LNCaP clone FGC (cell line): ENCODE data around the gene AQP11.
"Not testable (repeated sequence)": the region's sequence is repeated elsewhere in the genome, so short reads cannot be mapped to it uniquely, and the experiment has no call there.

ENCODE experiments used
- DNase-seq: peaks from one replicate; pipeline ENCODE4 v3.0.0-alpha.2; 2011; ENCODE audit warnings: low read depth
- H3K4me3 ChIP-seq: 2 replicates; pipeline ENCODE4 v1.5.1; 2011; ENCODE audit warnings: mild to moderate bottlenecking, low read depth, low read length, control low read depth
- CTCF ChIP-seq: IDR thresholded peaks from 2 replicates; pipeline ENCODE4 v1.5.1; 2012; ENCODE audit warnings: mild to moderate bottlenecking; ENCODE audit not compliant: control insufficient read depth, insufficient read depth; ENCODE audit errors: extremely low read depth

Gene AQP11

DNA sequence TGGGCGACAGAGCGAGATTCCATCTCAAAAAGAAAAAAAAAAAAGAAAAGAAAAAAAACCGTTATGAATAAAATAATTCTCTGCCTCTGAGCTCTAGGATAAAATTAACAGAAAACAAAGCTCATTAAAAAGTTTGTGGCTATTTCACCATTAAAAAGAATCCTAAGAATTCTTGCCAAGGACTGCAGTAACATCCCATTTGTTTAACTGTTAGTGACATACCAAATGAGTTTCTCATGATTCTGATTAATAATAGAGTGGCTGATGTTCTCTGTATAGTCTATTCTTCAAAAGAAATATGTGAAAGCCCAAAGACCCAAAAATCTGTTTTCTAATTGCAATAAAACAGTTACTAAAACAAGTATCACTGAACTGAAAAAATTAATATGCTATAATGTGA lies 28.1 kb downstream of the AQP11 start:
- H3K4me3 ChIP-seq: no peak overlapping the region
- no peak for DNase-seq
- TF ChIP-seq CTCF: no peak

GRCh38 chr11:77619576-77620198 lies 29.9 kb downstream of the AQP11 start:
- TF ChIP-seq CTCF: peak; percentile 69
- DNase-seq: no peak
- no peak overlapping the region for H3K4me3 ChIP-seq

DNA sequence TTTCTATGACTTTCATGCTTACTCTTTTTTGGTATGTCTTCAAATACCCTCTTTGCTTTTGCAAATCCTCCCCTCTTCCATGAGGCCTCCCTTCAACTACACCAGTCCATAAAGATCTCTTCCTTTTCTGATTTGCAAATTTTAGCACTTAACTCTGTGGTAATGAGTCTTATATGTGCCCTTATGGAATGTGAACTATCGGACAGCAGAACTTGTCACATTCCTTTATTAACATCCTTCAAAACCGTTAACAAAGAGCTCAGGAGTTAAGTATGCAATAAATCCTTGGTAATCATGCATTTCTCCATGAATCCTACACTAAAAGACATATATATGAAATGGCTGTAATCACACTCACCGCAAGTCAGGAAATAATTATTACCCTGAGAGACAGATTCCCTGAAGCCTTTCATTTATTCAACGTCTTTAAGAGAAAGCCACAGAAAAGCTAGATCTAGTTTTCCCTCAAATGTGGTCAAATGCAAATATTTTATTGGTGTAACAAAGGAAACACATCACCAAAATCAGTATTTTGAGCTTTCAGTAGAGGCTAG lies 40.5 kb downstream of the AQP11 start:
- no peak for TF ChIP-seq CTCF
- DNase-seq: no peak
- H3K4me3 ChIP-seq: no peak overlapping the region

- not testable (repeated sequence) for H3K4me3 ChIP-seq, DNase-seq
Measured at GRCh38 chr11:77633926-77634325, 44.2 kb downstream of the AQP11 start.

- DNase-seq: no peak
- no peak for TF ChIP-seq CTCF
- peak overlapping the region; percentile 81 for H3K4me3 ChIP-seq
Measured at GRCh38 chr11:77636731-77637344, 47.1 kb downstream of the AQP11 start.

DNA sequence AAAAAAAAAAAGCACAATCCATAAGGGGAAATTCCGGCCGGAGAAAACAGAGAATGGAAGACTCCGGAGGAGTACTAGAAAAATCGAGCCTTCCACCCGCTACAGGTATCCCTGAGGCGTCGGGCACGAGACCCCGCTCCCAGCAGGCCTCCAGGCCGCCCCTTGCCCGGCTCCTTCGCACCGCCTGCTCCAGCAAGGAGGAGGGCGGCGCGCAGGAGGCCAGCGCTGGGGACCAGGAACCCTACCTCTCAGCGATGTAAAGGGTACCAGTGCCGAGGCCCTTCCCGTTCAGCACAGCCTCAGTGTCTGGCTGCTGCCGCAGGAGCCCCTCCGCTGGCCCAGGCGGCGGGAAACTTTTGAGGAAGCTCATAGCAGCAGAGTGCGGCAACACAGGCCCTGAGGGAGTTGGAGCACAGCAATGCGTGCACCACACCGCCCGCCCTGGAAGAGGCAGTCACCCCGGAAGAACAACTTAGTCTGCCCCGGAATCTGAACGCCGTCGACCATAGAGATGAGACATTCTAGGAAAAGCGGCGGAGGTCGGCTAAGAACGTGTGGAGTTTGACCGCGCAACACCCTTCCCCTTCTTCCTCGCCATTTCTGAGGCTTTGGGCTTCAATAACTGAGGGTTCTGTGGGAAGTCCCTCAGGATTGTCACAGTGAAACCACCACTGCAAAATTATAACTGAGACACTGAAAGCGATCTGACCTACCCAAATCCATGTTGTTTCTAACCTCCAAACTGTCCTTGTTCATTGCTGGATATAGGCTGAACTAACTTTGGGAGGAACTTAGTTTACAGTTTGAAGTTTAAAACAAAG lies 47.8 kb downstream of the AQP11 start, which contains the start of gene CLNS1A:
TSS of gene CLNS1A (minus strand) at position 450 of the 821 bp plus-strand sequence. CDS start at position 370, 80 bp downstream.
- no peak for TF ChIP-seq CTCF
- peak; percentile 60 for DNase-seq
- peak within 1 kb of the TSS; percentile 81 for H3K4me3 ChIP-seq

DNA sequence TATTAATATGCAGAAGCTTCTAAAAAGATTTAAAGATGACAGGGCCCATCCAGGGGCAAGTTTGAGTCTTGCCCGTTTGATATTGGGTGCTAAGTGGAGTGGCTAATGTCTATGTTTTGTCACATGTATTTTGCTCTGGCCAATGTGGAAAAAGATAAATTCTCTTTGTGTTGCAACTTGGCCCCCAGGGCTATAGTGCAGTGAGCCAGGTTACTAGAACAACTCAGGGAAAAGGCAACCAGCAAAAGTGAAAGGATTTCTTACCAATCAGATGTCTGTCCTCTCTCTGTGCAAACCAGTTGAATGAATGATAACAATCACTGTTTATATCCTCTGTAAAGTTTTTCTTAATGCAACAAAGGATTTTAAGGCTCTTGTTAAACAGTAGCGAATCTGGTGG lies 52.5 kb downstream of the AQP11 start:
- no peak overlapping the region for H3K4me3 ChIP-seq
- TF ChIP-seq CTCF: no peak
- no peak for DNase-seq
